ENCODE measurements around the gene CDH6.

Gene CDH6

GRCh38 chr5:31161781-31162181, 31.7 kb upstream of the CDH6 start:
- Histone ChIP-seq H3K79me2 (ENCODE audit: insufficient read depth, low read length) (no peaks in the 10 kb centered on the region), H3K27ac (ENCODE audit: low read length) (no peak overlapping the region), H3K9ac (ENCODE audit: low read depth, low read length) (no peak overlapping the region), H4K20me1 (ENCODE audit: insufficient read depth, low read length) (no peaks in the 10 kb centered on the region), H3K4me3 (ENCODE audit: low read depth in 1 of 2, low read length in 2 of 2) (no peak overlapping the region), H3K27me3 (ENCODE audit: insufficient read depth, low read length, poor library complexity) (no peaks in the 10 kb centered on the region), H3K4me2 (ENCODE audit: insufficient read depth, low read length) (no peak overlapping the region), H2AFZ (ENCODE audit: low read depth, low read length) (no peak overlapping the region), H3K9me3 (ENCODE audit: insufficient read depth, low read length, severe bottlenecking) (no peaks in the 10 kb centered on the region), H3K36me3 (ENCODE audit: insufficient read depth, low read length) (no peaks in the 10 kb centered on the region), H3K4me1 (ENCODE audit: insufficient read depth, low read length) (no peaks in the 10 kb centered on the region)
- DNase-seq (no peak), ATAC-seq (ENCODE audit: insufficient read depth, low read depth) (no peak)
- no peak for TF ChIP-seq CTCF (IDR thresholded peaks at IDR 0.05; ENCODE audit: borderline replicate concordance, extremely low read depth, low read length, poor library complexity, severe bottlenecking)
- no peak for TF ChIP-seq EZH2 (IDR thresholded peaks at IDR 0.05; ENCODE audit: borderline replicate concordance, low read depth, low read length, severe bottlenecking)

- ATAC-seq (ENCODE audit: insufficient read depth, low read depth) (no peak), DNase-seq (no peak)
- no peak overlapping the region for H3K27ac ChIP-seq (ENCODE audit: low read length)
- no peaks in the 10 kb centered on the region for H3K79me2 ChIP-seq (ENCODE audit: insufficient read depth, low read length)
- H3K36me3 ChIP-seq (ENCODE audit: insufficient read depth, low read length): no peaks in the 10 kb centered on the region
- H4K20me1 ChIP-seq (ENCODE audit: insufficient read depth, low read length): no peaks in the 10 kb centered on the region
- H3K4me2 ChIP-seq (ENCODE audit: insufficient read depth, low read length): no peak overlapping the region
- H3K9me3 ChIP-seq (ENCODE audit: insufficient read depth, low read length, severe bottlenecking): no peaks in the 10 kb centered on the region
- no peak overlapping the region for H2AFZ ChIP-seq (ENCODE audit: low read depth, low read length)
- no peaks in the 10 kb centered on the region for H3K4me1 ChIP-seq (ENCODE audit: insufficient read depth, low read length)
- H3K27me3 ChIP-seq (ENCODE audit: insufficient read depth, low read length, poor library complexity): no peaks in the 10 kb centered on the region
- no peak for TF ChIP-seq EZH2 (IDR thresholded peaks at IDR 0.05; ENCODE audit: borderline replicate concordance, low read depth, low read length, severe bottlenecking)
- TF ChIP-seq CTCF (IDR thresholded peaks at IDR 0.05; ENCODE audit: borderline replicate concordance, extremely low read depth, low read length, poor library complexity, severe bottlenecking): no peak
- H3K9ac ChIP-seq (ENCODE audit: low read depth, low read length): no peak overlapping the region
- no peak overlapping the region for H3K4me3 ChIP-seq (ENCODE audit: low read depth in 1 of 2, low read length in 2 of 2)
These were observed 27.8 kb upstream of the CDH6 start for GRCh38 chr5:31165729-31166128.

GRCh38 chr5:31169379-31169778, 24.1 kb upstream of the CDH6 start:
- no peaks in the 10 kb centered on the region for H3K9me3 ChIP-seq (ENCODE audit: insufficient read depth, low read length, severe bottlenecking)

More at GRCh38 chr5:31169379-31169778, 24.1 kb upstream of the CDH6 start:
- no peak overlapping the region for H3K4me2 ChIP-seq (ENCODE audit: insufficient read depth, low read length)
- no peaks in the 10 kb centered on the region for H3K36me3 ChIP-seq (ENCODE audit: insufficient read depth, low read length)
- DNase-seq (no peak), ATAC-seq (ENCODE audit: insufficient read depth, low read depth) (no peak)
- H3K79me2 ChIP-seq (ENCODE audit: insufficient read depth, low read length): no peaks in the 10 kb centered on the region
- H3K27me3 ChIP-seq (ENCODE audit: insufficient read depth, low read length, poor library complexity): no peaks in the 10 kb centered on the region
- no peaks in the 10 kb centered on the region for H4K20me1 ChIP-seq (ENCODE audit: insufficient read depth, low read length)
- no peaks in the 10 kb centered on the region for H3K4me1 ChIP-seq (ENCODE audit: insufficient read depth, low read length)
- no peak overlapping the region for H3K9ac ChIP-seq (ENCODE audit: low read depth, low read length)
- no peak overlapping the region for H2AFZ ChIP-seq (ENCODE audit: low read depth, low read length)
- H3K27ac ChIP-seq (ENCODE audit: low read length): no peak overlapping the region
- TF ChIP-seq EZH2 (IDR thresholded peaks at IDR 0.05; ENCODE audit: borderline replicate concordance, low read depth, low read length, severe bottlenecking) (no peak), CTCF (IDR thresholded peaks at IDR 0.05; ENCODE audit: borderline replicate concordance, extremely low read depth, low read length, poor library complexity, severe bottlenecking) (no peak)
- no peak overlapping the region for H3K4me3 ChIP-seq (ENCODE audit: low read depth in 1 of 2, low read length in 2 of 2)

All from DND-41 (cell line).